Upper lobe of left lung (tissue), 4 donors: ENCODE results near the gene HIGD1C.

Experiments used
- CTCF ChIP-seq, 6 experiments: fragments of 450-650 bp in 4 of 6; fragments of 200-600 bp in 2 of 6; sonication (generic) in 2 of 6; IDR thresholded peaks; one replicate each; pipeline ENCODE4 v1.5.1; 2016 to 2019; ENCODE audit warnings: antibody characterized with exemption in 6 of 6
- POLR2A ChIP-seq, 4 donors: fragments of 450-650 bp; IDR thresholded peaks; one replicate each; pipeline ENCODE4 v1.5.1; 2016 to 2017; ENCODE audit warnings: antibody characterized with exemption in 4 of 4, mild to moderate bottlenecking in 2 of 4

GRCh38 chr12:50929831-50930230 is 22.5 kb upstream of the HIGD1C start:
- TF ChIP-seq CTCF (IDR thresholded peaks at IDR 0.05) (no peak), POLR2A (IDR thresholded peaks at IDR 0.05) (no peak)
